AG09319 (cell line): Measurements from ENCODE around the gene RAB40C.
A peak's percentile ranks its signal among the peaks of the same experiment; 100 is the strongest.

Experiments used
- DNase-seq: peaks from one replicate; pipeline ENCODE4 v3.0.0-alpha.2; 2010; ENCODE audit warnings: low read depth; ENCODE audit errors: extremely low read depth
- CTCF ChIP-seq: IDR thresholded peaks from 2 replicates; pipeline ENCODE4 v1.5.1; 2011; ENCODE audit warnings: low read depth, mild to moderate bottlenecking, inconsistent platforms, low read length, moderate library complexity

The RAB40C gene

DNA sequence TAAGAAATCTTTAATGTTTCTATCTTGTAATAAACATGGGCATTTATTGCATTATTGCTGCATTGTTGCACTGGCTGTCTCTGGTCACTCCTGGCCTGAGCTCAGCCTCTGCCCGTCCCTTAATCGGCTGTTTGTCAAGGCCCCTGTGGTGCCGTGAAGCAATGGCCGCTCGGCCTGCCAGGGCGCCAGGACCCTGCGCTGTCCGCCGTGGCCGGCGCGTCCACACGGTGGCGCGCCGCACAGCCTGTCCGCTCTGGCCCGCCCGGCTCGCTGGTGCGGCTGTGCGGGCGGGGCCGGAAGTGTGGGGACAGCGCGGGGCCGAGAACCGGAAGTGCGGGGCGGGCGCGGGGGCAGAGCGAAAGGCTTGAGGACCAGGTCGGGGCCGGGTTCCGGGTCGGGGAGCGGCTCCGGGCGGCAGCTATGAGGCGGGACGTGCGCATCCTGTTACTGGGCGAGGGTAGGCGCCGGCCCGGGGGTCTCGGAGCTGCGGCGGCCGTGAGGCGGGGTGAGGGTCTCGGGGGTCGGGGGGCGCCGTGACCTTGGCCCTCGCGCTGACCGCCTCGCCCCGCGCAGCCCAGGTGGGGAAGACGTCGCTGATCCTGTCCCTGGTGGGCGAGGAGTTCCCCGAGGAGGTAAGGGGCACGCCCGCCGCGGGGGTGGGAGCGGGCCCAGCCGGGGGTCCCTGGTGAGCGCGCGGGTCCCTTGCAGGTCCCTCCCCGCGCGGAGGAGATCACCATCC lies 78.1 kb downstream of the RAB40C start, which contains the start of gene RHOT2:
Gene RHOT2 (plus strand): TSS at position 353 of the 739 bp plus-strand sequence. CDS start 68 bp downstream, at position 421.
- peak; percentile 49 for TF ChIP-seq CTCF
- DNase-seq = peak; percentile 60

DNA sequence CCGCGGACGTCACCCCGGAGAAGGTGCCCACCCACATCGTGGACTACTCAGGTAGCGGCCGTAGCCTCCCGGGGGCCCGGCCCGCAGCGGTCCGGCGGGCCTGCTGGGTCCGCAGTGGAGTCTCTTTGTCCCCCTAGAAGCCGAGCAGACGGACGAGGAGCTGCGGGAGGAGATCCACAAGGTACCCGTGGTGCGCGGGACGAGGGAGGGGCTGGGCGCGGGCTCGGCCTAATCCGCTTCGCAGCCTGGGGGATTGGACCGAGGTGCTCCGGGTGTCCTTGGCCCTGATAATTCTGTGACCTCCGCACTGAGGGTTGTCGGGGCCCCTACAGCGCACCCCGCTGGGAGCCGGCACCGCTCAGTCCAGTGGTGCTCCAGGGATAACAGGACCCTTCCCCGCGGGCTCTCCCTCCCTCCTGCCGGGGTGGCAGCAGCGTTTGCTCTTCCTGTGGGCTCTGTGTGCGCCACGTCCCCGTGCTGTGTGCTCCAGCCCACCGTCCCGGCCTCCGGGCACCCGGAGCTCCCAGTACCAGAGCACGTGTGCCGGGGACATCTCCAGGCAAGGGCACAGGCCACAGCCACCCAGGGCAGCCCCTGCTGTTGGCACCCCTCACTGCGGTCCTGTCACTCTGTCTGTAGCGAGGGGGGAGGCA lies 78.8 kb downstream of the RAB40C start:
- TF ChIP-seq CTCF = no peak
- DNase-seq = no peak

DNA sequence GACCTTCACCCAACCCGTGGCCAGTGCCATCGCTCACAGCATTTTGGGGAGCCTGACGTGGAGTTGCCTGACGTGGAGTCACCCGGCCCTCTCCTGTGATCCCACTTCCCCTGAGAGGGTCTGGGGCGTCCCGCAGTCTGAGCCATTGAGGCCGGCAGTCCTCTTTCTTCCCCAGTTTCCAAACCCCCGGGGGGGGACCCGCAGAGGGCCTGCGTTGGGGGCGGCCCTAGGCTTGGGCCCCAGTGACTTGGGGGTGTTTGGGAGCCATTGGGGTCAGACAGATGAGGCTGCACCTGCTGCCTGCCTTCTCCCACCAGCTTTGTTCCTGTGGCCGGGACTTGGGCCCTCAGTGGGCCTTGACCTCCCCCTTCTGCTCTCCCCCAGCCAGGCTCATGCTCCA lies 79.8 kb downstream of the RAB40C start:
- TF ChIP-seq CTCF = no peak
- DNase-seq = no peak

- DNase-seq = no peak
Observed at GRCh38 chr16:670485-671352, 80.9 kb downstream of the RAB40C start.

GRCh38 chr16:671353-672131 lies 81.7 kb downstream of the RAB40C start:
- TF ChIP-seq CTCF = no peak

More at GRCh38 chr16:670485-671352, 80.9 kb downstream of the RAB40C start:
- no peak for TF ChIP-seq CTCF

DNA sequence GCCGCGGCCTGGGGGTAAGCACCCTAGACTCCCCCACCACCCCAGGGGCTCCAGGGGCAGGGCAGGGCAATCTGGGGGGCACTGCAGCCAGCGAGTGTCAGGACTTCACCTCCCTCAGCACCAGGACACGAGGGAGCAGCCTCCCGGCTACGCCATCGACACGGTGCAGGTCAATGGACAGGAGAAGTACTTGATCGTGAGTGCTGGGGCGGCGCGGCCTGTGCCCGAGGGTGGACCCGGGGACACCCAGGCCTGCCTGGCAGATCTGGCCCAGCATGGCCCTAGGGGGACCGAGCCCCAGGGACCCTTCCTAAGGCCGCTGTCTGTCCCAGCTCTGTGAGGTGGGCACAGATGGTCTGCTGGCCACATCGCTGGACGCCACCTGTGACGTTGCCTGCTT lies 82.5 kb downstream of the RAB40C start:
- no peak for DNase-seq
- no peak for TF ChIP-seq CTCF

More at GRCh38 chr16:671353-672131, 81.7 kb downstream of the RAB40C start:
- DNase-seq = no peak
